WTC11 (cell line): ENCODE measurements around the gene SCAMP3.

Experiments
- ATF2 ChIP-seq: sonication (generic); formaldehyde crosslinking; IDR thresholded peaks from 2 replicates; pipeline ENCODE4 v1.8.1; 2022; ENCODE audit warnings: low read depth, missing genetic modification reagents, borderline replicate concordance
- CREM ChIP-seq: sonication (generic); formaldehyde crosslinking; IDR thresholded peaks from 2 replicates; pipeline ENCODE4 v1.8.1; 2022; ENCODE audit warnings: mild to moderate bottlenecking, missing genetic modification reagents, moderate library complexity
- CTCF ChIP-seq: fragments of 200-600 bp; IDR thresholded peaks from 2 replicates; pipeline ENCODE4 v1.8.0; 2022; ENCODE audit warnings: antibody characterized with exemption
- ETV6 ChIP-seq: sonication (generic); formaldehyde crosslinking; IDR thresholded peaks from 2 replicates; pipeline ENCODE4 v1.8.1; 2022; ENCODE audit warnings: mild to moderate bottlenecking, missing genetic modification reagents
- FOXK1 ChIP-seq: sonication (generic); formaldehyde crosslinking; IDR thresholded peaks from 2 replicates; pipeline ENCODE4 v1.8.0; 2022; ENCODE audit warnings: mild to moderate bottlenecking, moderate library complexity, missing genetic modification reagents
- IRF2 ChIP-seq: sonication (generic); formaldehyde crosslinking; IDR thresholded peaks from 2 replicates; pipeline ENCODE4 v1.8.0; 2022; ENCODE audit warnings: low read depth, missing genetic modification reagents, borderline replicate concordance
- MAX ChIP-seq: sonication (generic); formaldehyde crosslinking; IDR thresholded peaks from 2 replicates; pipeline ENCODE4 v1.8.0; 2022; ENCODE audit warnings: mild to moderate bottlenecking, missing genetic modification reagents
- MLX ChIP-seq: sonication (generic); formaldehyde crosslinking; IDR thresholded peaks from 2 replicates; pipeline ENCODE4 v1.8.1; 2023; ENCODE audit warnings: mild to moderate bottlenecking, missing genetic modification reagents, moderate library complexity
- TCF7 ChIP-seq: sonication (generic); formaldehyde crosslinking; IDR thresholded peaks from 2 replicates; pipeline ENCODE4 v1.8.0; 2022; ENCODE audit warnings: mild to moderate bottlenecking, low read depth, missing genetic modification reagents, moderate library complexity
- TP53 ChIP-seq: sonication (generic); formaldehyde crosslinking; IDR thresholded peaks from 2 replicates; pipeline ENCODE4 v1.8.1; 2023; ENCODE audit warnings: mild to moderate bottlenecking, missing genetic modification reagents
- ZBTB21 ChIP-seq: sonication (generic); formaldehyde crosslinking; IDR thresholded peaks from 2 replicates; pipeline ENCODE4 v1.8.1; 2023; ENCODE audit warnings: mild to moderate bottlenecking, missing genetic modification reagents, borderline replicate concordance
- ZNF219 ChIP-seq: sonication (generic); formaldehyde crosslinking; IDR thresholded peaks from 2 replicates; pipeline ENCODE4 v1.8.0; 2023; ENCODE audit warnings: missing genetic modification reagents, mild to moderate bottlenecking, borderline replicate concordance
- ZNF263 ChIP-seq: sonication (generic); formaldehyde crosslinking; IDR thresholded peaks from 2 replicates; pipeline ENCODE4 v1.8.1; 2022; ENCODE audit warnings: low read depth, mild to moderate bottlenecking, moderate library complexity, missing genetic modification reagents
- ZNF512 ChIP-seq: sonication (generic); formaldehyde crosslinking; IDR thresholded peaks from 2 replicates; pipeline ENCODE4 v1.8.1; 2022; ENCODE audit warnings: missing genetic modification reagents, borderline replicate concordance

GRCh38 chr1:155226910-155227260, 35.3 kb downstream of the SCAMP3 start:
- TF ChIP-seq IRF2 (no peak), MLX (CRISPR knock-in tag) (no peak), CTCF (no peak), MAX (CRISPR knock-in tag) (no peak; the same call in 1 of the 2 replicates), ZNF219 (CRISPR knock-in tag) (no peak), FOXK1 (CRISPR knock-in tag) (no peak), ZNF263 (no peak), TP53 (CRISPR knock-in tag) (no peak), TCF7 (no peak), ATF2 (no peak), ZNF512 (CRISPR knock-in tag) (no peak), ETV6 (CRISPR knock-in tag) (no peak), CREM (CRISPR knock-in tag) (no peak), ZBTB21 (CRISPR knock-in tag) (no peak)
